HG02981 (cell line): ENCODE measurements around the gene TXK.

Experiments
- ATAC-seq: cut with Tn5 transposase; IDR thresholded peaks from one replicate; pipeline ENCODE4 v1.9.1; 2021; ENCODE audit warnings: mild to moderate bottlenecking, moderate library complexity; ENCODE audit not compliant: unreplicated experiment

The TXK gene

GRCh38 chr4:48065587-48066052 lies 68.4 kb downstream of the TXK start:
- peak; percentile 57 for ATAC-seq

- no peak for ATAC-seq
Observed at GRCh38 chr4:48064349-48064748, 69.7 kb downstream of the TXK start.

- ATAC-seq: no peak
Observed at GRCh38 chr4:48058617-48059530, 75.2 kb downstream of the TXK start.

- ATAC-seq: no peak
Observed at GRCh38 chr4:48051078-48051477, 83.0 kb downstream of the TXK start.

DNA sequence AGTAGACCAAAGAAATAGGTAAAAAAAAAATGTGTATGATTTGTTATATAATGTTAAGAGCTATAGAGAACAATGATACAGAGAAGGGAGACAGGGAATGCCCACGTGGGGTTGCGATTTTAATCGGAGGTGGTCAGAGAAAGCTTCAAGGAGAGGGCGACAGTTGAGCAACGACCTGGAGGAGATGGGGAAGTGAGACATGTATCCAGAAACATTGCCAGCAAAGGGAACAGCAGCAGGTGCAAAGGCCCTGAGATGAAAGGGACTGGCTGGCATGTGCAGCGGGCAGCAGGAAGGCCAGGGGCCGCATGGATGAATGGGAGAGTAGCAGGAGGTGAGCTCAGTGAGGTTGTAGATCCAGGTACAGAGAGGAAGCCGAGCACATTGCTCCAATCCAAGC lies 84.6 kb downstream of the TXK start:
- ATAC-seq: no peak

DNA sequence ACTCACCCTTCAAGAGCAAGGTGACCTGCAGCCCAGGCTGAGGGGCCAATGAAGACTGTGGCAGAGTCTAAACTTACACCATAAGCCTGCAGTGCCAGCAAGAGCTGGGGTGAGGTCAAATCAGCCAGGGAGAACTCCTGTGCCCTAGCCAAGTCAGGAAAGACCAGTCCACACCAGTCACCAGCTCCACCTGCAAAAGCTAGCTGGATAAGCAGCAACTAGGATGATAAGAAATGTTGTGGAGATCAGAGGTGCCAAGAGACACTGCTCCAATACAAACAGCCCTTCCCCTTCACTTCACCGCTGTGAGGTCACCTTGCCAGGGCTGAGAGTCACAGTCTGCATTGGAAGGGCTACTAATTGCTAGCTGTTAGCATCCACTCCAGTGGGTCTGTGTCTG lies 86.2 kb downstream of the TXK start:
- ATAC-seq: no peak

- peak; percentile 98 for ATAC-seq
Observed at GRCh38 chr4:48047421-48047844, 86.6 kb downstream of the TXK start.

GRCh38 chr4:48046059-48046458 lies 88.0 kb downstream of the TXK start:
- ATAC-seq: no peak

GRCh38 chr4:48044298-48044697 lies 89.8 kb downstream of the TXK start:
- no peak for ATAC-seq

DNA sequence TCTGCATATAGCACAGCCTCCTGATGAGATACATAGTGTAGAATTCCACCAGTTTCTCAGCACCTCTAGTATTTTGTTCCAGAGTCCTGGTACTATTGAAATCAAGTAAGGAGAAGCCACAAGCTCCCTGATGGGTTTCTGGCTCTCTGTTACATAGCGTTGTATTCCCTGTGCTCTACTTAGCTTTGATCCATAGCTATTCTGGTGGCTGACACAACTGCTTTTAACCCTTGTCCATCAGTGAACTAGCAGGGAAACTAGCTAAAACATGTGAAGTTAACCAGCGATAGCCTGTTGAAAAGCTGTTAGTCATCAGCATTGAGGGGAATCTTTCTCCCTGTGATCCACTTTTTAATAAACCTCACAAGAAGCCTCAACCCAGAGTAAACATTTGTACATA lies 90.5 kb downstream of the TXK start:
- no peak for ATAC-seq

- no peak for ATAC-seq
Observed at GRCh38 chr4:48042979-48043461, 91.0 kb downstream of the TXK start.

DNA sequence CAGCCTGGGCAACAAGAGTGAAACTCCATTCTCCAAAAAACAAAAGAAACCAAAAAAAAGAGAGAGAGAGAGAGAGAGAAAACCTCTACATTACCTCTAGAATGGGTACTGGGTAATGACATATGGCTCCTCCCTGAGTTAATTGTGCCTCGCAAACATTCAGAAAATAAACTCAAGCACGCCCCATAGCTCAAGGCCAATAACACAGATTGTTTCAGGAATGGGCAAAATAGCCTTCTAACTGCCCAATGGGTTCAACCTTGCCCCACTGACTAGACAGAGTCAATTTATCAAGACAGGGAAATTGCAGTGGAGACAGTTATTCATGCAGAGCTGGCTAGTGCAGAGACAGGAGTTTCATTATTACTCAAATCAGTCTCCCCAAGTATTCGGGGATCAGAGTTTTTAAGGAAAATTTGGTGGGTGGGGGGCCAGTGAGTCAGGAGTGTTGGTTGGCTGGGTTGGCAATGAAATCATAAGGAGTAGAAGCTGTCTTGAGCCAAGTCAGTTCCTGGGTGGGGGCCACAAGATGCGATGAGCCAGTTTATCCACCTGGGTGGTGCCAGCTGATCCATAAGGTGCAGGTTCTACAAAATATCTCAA lies 92.4 kb downstream of the TXK start:
- no peak for ATAC-seq

DNA sequence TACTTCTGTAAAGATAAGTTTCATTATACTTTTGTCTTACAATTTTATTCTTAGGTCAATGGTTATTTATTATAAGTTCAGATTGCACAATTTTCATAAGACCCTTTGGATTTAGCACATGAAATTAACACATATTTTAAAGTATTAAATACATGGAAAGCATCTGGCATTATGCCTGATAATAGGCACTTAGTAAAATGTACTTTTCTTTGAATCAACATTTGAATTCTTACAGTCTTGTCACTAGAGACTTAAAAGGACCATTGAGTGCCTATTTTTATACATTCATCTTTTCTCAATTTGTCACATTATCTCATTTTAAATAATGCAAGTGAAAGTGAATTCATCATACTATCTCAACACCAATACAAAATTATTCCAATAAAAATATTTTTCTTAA lies 94.5 kb downstream of the TXK start:
- no peak for ATAC-seq

- no peak for ATAC-seq
Observed at GRCh38 chr4:48038666-48039065, 95.4 kb downstream of the TXK start.

DNA sequence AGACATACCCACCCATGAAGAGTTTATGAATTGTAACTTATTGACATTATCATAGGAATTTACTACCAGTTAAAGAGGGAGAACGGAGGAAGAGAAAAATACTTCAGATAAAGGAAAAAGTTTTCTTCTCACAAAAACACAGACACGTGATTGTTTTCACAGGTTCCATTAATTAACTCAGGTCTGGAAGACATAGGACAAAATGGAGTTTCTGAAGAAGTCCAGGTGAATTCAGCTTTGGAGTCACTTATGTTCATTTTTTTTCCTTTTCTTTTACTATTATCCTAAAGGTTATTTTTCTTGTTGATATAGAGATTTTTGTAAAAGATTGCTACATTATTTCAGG lies 97.0 kb downstream of the TXK start:
- no peak for ATAC-seq

GRCh38 chr4:48035952-48036351 lies 98.1 kb downstream of the TXK start:
- ATAC-seq: no peak

GRCh38 chr4:48033825-48034413 lies 100.1 kb downstream of the TXK start:
- ATAC-seq: peak; percentile 53

GRCh38 chr4:48033412-48033811 lies 100.6 kb downstream of the TXK start:
- no peak for ATAC-seq

DNA sequence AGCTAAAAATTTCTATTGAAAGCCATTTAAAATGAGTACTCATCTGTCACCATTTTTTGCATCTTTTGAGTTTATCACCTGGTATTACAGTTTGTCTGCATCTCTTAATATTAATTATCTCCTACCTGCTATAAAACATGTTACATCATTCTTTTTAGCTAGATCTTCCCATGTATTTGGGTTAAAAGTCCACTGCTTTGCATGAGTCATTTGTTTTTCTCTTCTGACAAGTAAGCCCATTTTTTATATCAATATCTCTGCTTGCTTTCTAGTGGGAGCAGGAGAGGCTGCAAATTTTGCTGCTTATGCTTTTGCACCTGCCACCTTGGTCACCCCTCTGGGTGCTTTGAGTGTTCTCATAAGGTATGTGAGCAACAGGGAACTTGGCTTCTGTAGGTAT lies 101.3 kb downstream of the TXK start:
- ATAC-seq: no peak

DNA sequence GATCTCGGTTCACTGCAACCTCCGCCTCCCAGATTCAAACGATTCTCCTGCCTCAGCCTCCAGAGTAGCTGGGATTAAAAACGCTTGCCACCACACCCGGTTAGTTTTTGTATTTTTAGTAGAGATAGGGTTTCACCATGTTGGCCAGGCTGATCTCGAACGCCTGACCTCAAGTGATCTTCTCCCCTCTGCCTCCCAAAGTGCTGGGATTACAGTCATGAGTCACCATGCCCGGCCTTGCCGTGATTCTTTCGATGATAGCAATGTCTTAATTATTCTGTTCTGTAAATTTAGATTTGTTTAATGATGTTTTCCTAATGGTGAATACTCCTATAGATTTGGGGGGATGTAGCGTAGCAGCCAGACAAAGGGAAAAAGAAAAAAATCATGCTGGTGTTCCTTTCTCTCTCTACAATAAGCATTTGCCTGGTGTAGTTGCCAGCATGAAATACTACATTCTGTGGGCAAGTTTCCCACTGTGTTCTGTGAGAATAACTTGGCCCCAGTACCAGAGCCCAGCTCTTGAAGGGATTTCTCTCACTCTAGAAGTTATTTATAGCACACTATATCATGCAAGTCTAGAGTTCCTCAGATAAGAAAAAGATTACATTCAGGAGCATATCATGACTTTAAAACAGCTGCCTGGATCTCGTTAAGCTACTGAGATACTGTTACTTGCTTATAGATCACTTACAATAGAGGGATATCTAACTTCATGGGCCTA lies 102.1 kb downstream of the TXK start:
- no peak for ATAC-seq

GRCh38 chr4:48030470-48030869 lies 103.6 kb downstream of the TXK start:
- no peak for ATAC-seq
